H9 (cell line): ENCODE results near the gene TRAF3. TPM values are rescaled to one million over a fixed set of nuclear protein-coding genes. Genes with fewer than 3 reads are reported as not detected.

Source experiments
- DNase-seq: peaks from one replicate; pipeline ENCODE4 v3.0.0-alpha.2; 2017
- H2AFZ ChIP-seq: one replicate; pipeline ENCODE4 v1.6.1; 2013; ENCODE audit warnings: mild to moderate bottlenecking, low read length, control low read depth, moderate library complexity
- H2AK5ac ChIP-seq: 2 replicates; pipeline ENCODE4 v1.6.1; 2013; ENCODE audit warnings: low read length, control low read depth, mixed read lengths; ENCODE audit not compliant: insufficient read length
- H2BK120ac ChIP-seq: one replicate; pipeline ENCODE4 v1.6.1; 2013; ENCODE audit warnings: low read depth, mild to moderate bottlenecking, low read length, control low read depth, inconsistent platforms; ENCODE audit not compliant: poor library complexity, severe bottlenecking
- H2BK12ac ChIP-seq: 2 replicates; pipeline ENCODE4 v1.6.1; 2013; ENCODE audit warnings: low read length, control low read depth, mixed read lengths, low read depth; ENCODE audit not compliant: insufficient read length
- H2BK15ac ChIP-seq: 2 replicates; pipeline ENCODE4 v1.6.1; 2013; ENCODE audit warnings: low read depth, low read length, control low read depth
- H2BK20ac ChIP-seq: one replicate; pipeline ENCODE4 v1.6.1; 2013; ENCODE audit warnings: low read depth, mild to moderate bottlenecking, low read length, control low read depth, inconsistent platforms; ENCODE audit not compliant: poor library complexity, severe bottlenecking
- H2BK5ac ChIP-seq: 2 replicates; pipeline ENCODE4 v1.6.1; 2013; ENCODE audit warnings: low read length, control low read depth, mixed read lengths; ENCODE audit not compliant: insufficient read length
- H3K14ac ChIP-seq: 2 replicates; pipeline ENCODE4 v1.6.1; 2013; ENCODE audit warnings: low read length, control low read depth; ENCODE audit not compliant: insufficient read depth
- H3K18ac ChIP-seq: 2 replicates; pipeline ENCODE4 v1.6.1; 2013; ENCODE audit warnings: low read depth, mild to moderate bottlenecking, mixed read lengths, low read length, control low read depth; ENCODE audit not compliant: insufficient read length
- H3K23ac ChIP-seq: 2 replicates; pipeline ENCODE4 v1.6.1; 2013; ENCODE audit warnings: low read length, control low read depth, mixed read lengths, low read depth; ENCODE audit not compliant: insufficient read length
- H3K23me2 ChIP-seq: 2 replicates; pipeline ENCODE4 v1.6.1; 2013; ENCODE audit warnings: low read depth, mild to moderate bottlenecking, mixed read lengths, low read length, control low read depth; ENCODE audit not compliant: insufficient read length, poor library complexity, severe bottlenecking
- H3K27ac ChIP-seq: 2 replicates; pipeline ENCODE4 v1.5.1; 2013; ENCODE audit warnings: low read length, control low read depth, mixed read lengths, low read depth; ENCODE audit not compliant: insufficient read length
- H3K27me3 ChIP-seq: 2 replicates; pipeline ENCODE4 v1.6.1; 2013; ENCODE audit warnings: low read length, control low read depth, inconsistent platforms; ENCODE audit not compliant: insufficient read depth
- H3K4ac ChIP-seq: 2 replicates; pipeline ENCODE4 v1.6.1; 2013; ENCODE audit warnings: low read depth, mild to moderate bottlenecking, control low read depth, inconsistent platforms, low read length, moderate library complexity
- H3K4me1 ChIP-seq: 2 replicates; pipeline ENCODE4 v1.6.1; 2013; ENCODE audit warnings: low read length, control low read depth, inconsistent platforms; ENCODE audit not compliant: insufficient read depth
- H3K4me2 ChIP-seq: 2 replicates; pipeline ENCODE4 v1.6.1; 2013; ENCODE audit warnings: low read length, control low read depth, mixed read lengths; ENCODE audit not compliant: insufficient read length, insufficient read depth
- H3K56ac ChIP-seq: 2 replicates; pipeline ENCODE4 v1.6.1; 2013; ENCODE audit warnings: low read depth, mild to moderate bottlenecking, mixed read lengths, low read length, control low read depth; ENCODE audit not compliant: insufficient read length
- H3K79me1 ChIP-seq: 2 replicates; pipeline ENCODE4 v1.6.1; 2013; ENCODE audit warnings: low read depth, mild to moderate bottlenecking, moderate library complexity, low read length, control low read depth, inconsistent platforms; ENCODE audit not compliant: insufficient read depth, poor library complexity, severe bottlenecking
- H3K79me2 ChIP-seq: 2 replicates; pipeline ENCODE4 v1.6.1; 2013; ENCODE audit warnings: low read length, control low read depth, inconsistent platforms; ENCODE audit not compliant: insufficient read depth
- H3K9ac ChIP-seq: 2 replicates; pipeline ENCODE4 v1.6.1; 2013; ENCODE audit warnings: low read length, control low read depth, mixed read lengths; ENCODE audit not compliant: insufficient read length; ENCODE audit errors: extremely low read depth
- H3K9me3 ChIP-seq: one replicate; pipeline ENCODE4 v1.6.1; 2013; ENCODE audit warnings: low read depth, low read length, inconsistent platforms; ENCODE audit not compliant: control insufficient read depth
- H3T11ph ChIP-seq: one replicate; pipeline ENCODE4 v1.6.1; 2013; ENCODE audit warnings: mild to moderate bottlenecking, low read length, control low read depth, inconsistent platforms
- H4K20me1 ChIP-seq: one replicate; pipeline ENCODE4 v1.6.1; 2013; ENCODE audit not compliant: control insufficient read depth, insufficient read length, insufficient read depth
- H4K5ac ChIP-seq: 2 replicates; pipeline ENCODE4 v1.6.1; 2013; ENCODE audit warnings: low read depth, mild to moderate bottlenecking, mixed read lengths, low read length, control low read depth; ENCODE audit not compliant: insufficient read length
- H4K8ac ChIP-seq: replicated peaks from 2 replicates; pipeline ENCODE4 v1.6.1; 2013; ENCODE audit warnings: low read length, control low read depth, mixed read lengths, low read depth; ENCODE audit not compliant: insufficient read length
- H4K91ac ChIP-seq: 2 replicates; pipeline ENCODE4 v1.6.1; 2013; ENCODE audit warnings: low read depth, mild to moderate bottlenecking, moderate library complexity, mixed read lengths, low read length, control low read depth; ENCODE audit not compliant: insufficient read length
- H3K27ac Mint-ChIP-seq, 3 experiments: 2 replicates in 2 of 3; 3 replicates in 1 of 3; pipeline ENCODE4 v1.8.0; 2020 to 2021; ENCODE audit warnings: mixed read lengths in 3 of 3, mild to moderate bottlenecking in 1 of 3, moderate library complexity in 1 of 3
- H3K27me3 Mint-ChIP-seq: 2 replicates; pipeline ENCODE4 v1.8.0; 2021; ENCODE audit warnings: low read depth, mild to moderate bottlenecking, moderate library complexity, mixed read lengths
- H3K36me3 Mint-ChIP-seq, 3 experiments: 2 replicates in 2 of 3; 3 replicates in 1 of 3; pipeline ENCODE4 v1.8.0; 2020 to 2021; ENCODE audit warnings: low read depth in 3 of 3, mixed read lengths in 3 of 3; ENCODE audit not compliant: insufficient read depth in 1 of 3
- H3K4me1 Mint-ChIP-seq, 2 experiments: 2 replicates each; pipeline ENCODE4 v1.8.0; 2020; ENCODE audit warnings: mixed read lengths in 2 of 2
- H3K4me3 Mint-ChIP-seq, 2 experiments: 2 replicates in 1 of 2; 3 replicates in 1 of 2; pipeline ENCODE4 v1.8.0; 2020 to 2021; ENCODE audit warnings: mild to moderate bottlenecking in 2 of 2, mixed read lengths in 2 of 2, moderate library complexity in 1 of 2
- H3K9me3 Mint-ChIP-seq, 2 experiments: 2 replicates in 1 of 2; 3 replicates in 1 of 2; pipeline ENCODE4 v1.8.0; 2020; ENCODE audit warnings: mild to moderate bottlenecking in 2 of 2, mixed read lengths in 2 of 2, moderate library complexity in 1 of 2
- WGBS: extraction: QIAGEN DNeasy Blood & Tissue Kit; methylation state at CpG from one replicate; pipeline ENCODE4 v1.1.7; 2013; ENCODE audit warnings: missing lambda C conversion rate, low lambda C conversion rate, mixed read lengths; ENCODE audit not compliant: insufficient read length; ENCODE audit errors: extremely low coverage; 5-methylcytosine and 5-hydroxymethylcytosine counted together
- total RNA-seq: library from RNA; stranded (reverse); gene quantifications from 2 replicates; pipeline ENCODE4 v1.2.1, GENCODE V29; 2021
- TF ChIP-seq, protein P1 (sequence below): fragments of 200-600 bp; sonication (generic); conservative IDR thresholded peaks from 3 replicates; pipeline ENCODE4 v1.8.0; 2021; ENCODE audit warnings: antibody characterized with exemption, mild to moderate bottlenecking

The TRAF3 gene
- total RNA-seq, 1 experiment from 2014 or later, result 9.6 TPM

- Histone ChIP-seq H3K27ac (peak overlapping the region; percentile 13), H2BK20ac (no peak overlapping the region), H2BK120ac (no peak overlapping the region), H4K20me1 (peaks cover 3% of the 10 kb centered on the region), H4K5ac (no peak overlapping the region), H3K9me3 (no peaks in the 10 kb centered on the region), H2BK15ac (no peak overlapping the region), H2AFZ (no peak overlapping the region), H3K27me3 (no peaks in the 10 kb centered on the region), H2AK5ac (no peak overlapping the region), H3K9ac (no peak overlapping the region), H2BK5ac (no peak overlapping the region), H3K14ac (peak overlapping the region; percentile 80; the same call in 1 of the 2 replicates), H4K91ac (no peak overlapping the region), H3K4me2 (no peak overlapping the region), H2BK12ac (no peak overlapping the region), H3K79me1 (no peaks in the 10 kb centered on the region), H3K23ac (no peak overlapping the region), H3K4ac (no peak overlapping the region), H3K23me2 (no peaks in the 10 kb centered on the region), H3K79me2 (no peaks in the 10 kb centered on the region), H3K56ac (no peak overlapping the region), H3T11ph (no peak overlapping the region), H3K18ac (no peak overlapping the region), H4K8ac (no peak overlapping the region), H3K4me1 (no peaks in the 10 kb centered on the region)
- Mint-ChIP-seq H3K27me3 (no peaks in the 10 kb centered on the region; the same call in 1 of the 2 replicates), H3K9me3 (peaks cover 5 to 17% of the 10 kb centered on the region in 2 experiments; a peak in 4 of 5 replicates), H3K36me3 (peaks cover 5 to 13% (median 7%) of the 10 kb centered on the region in 3 experiments; a peak in 6 of 7 replicates), H3K4me1 (peaks cover 6 to 7% of the 10 kb centered on the region in 2 experiments), H3K4me3 (no peak overlapping the region), H3K27ac (peak overlapping the region in 1 of 3 experiments; percentile 54; a peak in 2 of 7 replicates)
- no peak for DNase-seq
- TF ChIP-seq, protein P1, sequence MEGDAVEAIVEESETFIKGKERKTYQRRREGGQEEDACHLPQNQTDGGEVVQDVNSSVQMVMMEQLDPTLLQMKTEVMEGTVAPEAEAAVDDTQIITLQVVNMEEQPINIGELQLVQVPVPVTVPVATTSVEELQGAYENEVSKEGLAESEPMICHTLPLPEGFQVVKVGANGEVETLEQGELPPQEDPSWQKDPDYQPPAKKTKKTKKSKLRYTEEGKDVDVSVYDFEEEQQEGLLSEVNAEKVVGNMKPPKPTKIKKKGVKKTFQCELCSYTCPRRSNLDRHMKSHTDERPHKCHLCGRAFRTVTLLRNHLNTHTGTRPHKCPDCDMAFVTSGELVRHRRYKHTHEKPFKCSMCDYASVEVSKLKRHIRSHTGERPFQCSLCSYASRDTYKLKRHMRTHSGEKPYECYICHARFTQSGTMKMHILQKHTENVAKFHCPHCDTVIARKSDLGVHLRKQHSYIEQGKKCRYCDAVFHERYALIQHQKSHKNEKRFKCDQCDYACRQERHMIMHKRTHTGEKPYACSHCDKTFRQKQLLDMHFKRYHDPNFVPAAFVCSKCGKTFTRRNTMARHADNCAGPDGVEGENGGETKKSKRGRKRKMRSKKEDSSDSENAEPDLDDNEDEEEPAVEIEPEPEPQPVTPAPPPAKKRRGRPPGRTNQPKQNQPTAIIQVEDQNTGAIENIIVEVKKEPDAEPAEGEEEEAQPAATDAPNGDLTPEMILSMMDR, result no peak
- WGBS, result no CpG with 5 or more reads among the region's 2 CpGs
These were observed 18.0 kb downstream of the TRAF3 start for GRCh38 chr14:102795060-102795925.
